Mucosa of descending colon (tissue), 3 donors: ENCODE results near the gene MRM2. TPM values are rescaled to one million over a fixed set of nuclear protein-coding genes. Genes with fewer than 3 reads are reported as not detected.

Experiments
- ATAC-seq: fragments of 200-7000 bp; cut with Tn5 transposase; one replicate; pipeline ENCODE4 v1.9.1; 2020; ENCODE audit warnings: mild to moderate bottlenecking, moderate library complexity
- DNase-seq, 3 donors: peaks; one replicate each; pipeline ENCODE4 v3.0.0-alpha.2; 2020
- H3K36me3 ChIP-seq: fragments of 200-600 bp; one replicate; pipeline ENCODE4 v1.8.0; 2021; ENCODE audit warnings: low read depth, mild to moderate bottlenecking
- H3K4me1 ChIP-seq: fragments of 200-600 bp; one replicate; pipeline ENCODE4 v1.8.0; 2021; ENCODE audit warnings: low read depth, mild to moderate bottlenecking
- H3K4me3 ChIP-seq: fragments of 200-600 bp; one replicate; pipeline ENCODE4 v1.8.0; 2021; ENCODE audit warnings: mild to moderate bottlenecking
- H3K9me3 ChIP-seq: fragments of 200-600 bp; one replicate; pipeline ENCODE4 v1.8.0; 2021; ENCODE audit warnings: mild to moderate bottlenecking
- intact Hi-C, 2 donors: fragments of 100-400 bp; cut with DNase I in 1 of 2; cut with micrococcal nuclease in 1 of 2; formaldehyde crosslinking; loops; one replicate each; pipeline versions ENCODE4 v1.11.0 to v1.11.1; 2022; cut with DNase I, micrococcal nuclease
- total RNA-seq, 3 donors: library from RNA; stranded (reverse); fragmentation: NEBNext Ultra II Directional in 2 of 3; extraction: Animal tissue kit (Norgen Biotek cat#: 25700) in 2 of 3; gene quantifications; one replicate each; pipeline versions ENCODE4 v1.2.1 to v1.2.4, GENCODE V29; 2021 to 2023
- TF ChIP-seq, protein P1 (sequence below): fragments of 200-600 bp; IDR thresholded peaks from one replicate; pipeline ENCODE4 v1.8.0; 2022; ENCODE audit warnings: antibody characterized with exemption, mild to moderate bottlenecking
- donor health status: DM: no; HTN: no; CAD: no; lungs with moderate emphysema.
- donor health status: DM: no; HTN: no; CAD: no.
- donor health status: DM: no; HTN: yes; CAD: no.

MRM2 gene
- total RNA-seq, 3 donors from 2014 or later, result 16.5 to 18.8 (median 17.2) TPM

DNA sequence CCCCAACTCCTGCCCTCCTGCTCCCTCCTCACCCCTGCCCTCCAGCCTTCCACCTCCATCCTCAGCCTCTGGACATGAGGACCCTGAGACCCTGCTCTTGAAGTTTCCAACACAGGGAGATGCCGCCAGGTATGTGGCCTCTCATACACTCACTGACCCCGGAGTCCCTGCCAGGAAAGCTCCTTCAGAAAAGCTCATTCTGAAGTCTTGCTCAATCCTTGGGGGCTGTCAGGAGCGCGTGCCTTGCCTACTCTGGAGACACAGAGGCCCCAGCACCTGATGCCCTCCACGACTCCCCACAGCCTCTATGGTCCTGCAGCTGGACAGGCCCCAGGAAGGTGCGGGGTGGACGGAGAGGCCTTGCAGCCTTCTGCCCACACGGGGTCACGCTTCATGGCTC, 11.0 kb upstream of the MRM2 start:
- DNase-seq, result no peak
- Histone ChIP-seq H3K4me1 (no peaks in the 10 kb centered on the region), H3K9me3 (no peaks in the 10 kb centered on the region), H3K36me3 (no peaks in the 10 kb centered on the region), H3K4me3 (no peak overlapping the region)
- intact Hi-C loops, result no loop called here
- no peak for ATAC-seq
- TF ChIP-seq, protein P1, sequence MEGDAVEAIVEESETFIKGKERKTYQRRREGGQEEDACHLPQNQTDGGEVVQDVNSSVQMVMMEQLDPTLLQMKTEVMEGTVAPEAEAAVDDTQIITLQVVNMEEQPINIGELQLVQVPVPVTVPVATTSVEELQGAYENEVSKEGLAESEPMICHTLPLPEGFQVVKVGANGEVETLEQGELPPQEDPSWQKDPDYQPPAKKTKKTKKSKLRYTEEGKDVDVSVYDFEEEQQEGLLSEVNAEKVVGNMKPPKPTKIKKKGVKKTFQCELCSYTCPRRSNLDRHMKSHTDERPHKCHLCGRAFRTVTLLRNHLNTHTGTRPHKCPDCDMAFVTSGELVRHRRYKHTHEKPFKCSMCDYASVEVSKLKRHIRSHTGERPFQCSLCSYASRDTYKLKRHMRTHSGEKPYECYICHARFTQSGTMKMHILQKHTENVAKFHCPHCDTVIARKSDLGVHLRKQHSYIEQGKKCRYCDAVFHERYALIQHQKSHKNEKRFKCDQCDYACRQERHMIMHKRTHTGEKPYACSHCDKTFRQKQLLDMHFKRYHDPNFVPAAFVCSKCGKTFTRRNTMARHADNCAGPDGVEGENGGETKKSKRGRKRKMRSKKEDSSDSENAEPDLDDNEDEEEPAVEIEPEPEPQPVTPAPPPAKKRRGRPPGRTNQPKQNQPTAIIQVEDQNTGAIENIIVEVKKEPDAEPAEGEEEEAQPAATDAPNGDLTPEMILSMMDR, result no peak

DNA sequence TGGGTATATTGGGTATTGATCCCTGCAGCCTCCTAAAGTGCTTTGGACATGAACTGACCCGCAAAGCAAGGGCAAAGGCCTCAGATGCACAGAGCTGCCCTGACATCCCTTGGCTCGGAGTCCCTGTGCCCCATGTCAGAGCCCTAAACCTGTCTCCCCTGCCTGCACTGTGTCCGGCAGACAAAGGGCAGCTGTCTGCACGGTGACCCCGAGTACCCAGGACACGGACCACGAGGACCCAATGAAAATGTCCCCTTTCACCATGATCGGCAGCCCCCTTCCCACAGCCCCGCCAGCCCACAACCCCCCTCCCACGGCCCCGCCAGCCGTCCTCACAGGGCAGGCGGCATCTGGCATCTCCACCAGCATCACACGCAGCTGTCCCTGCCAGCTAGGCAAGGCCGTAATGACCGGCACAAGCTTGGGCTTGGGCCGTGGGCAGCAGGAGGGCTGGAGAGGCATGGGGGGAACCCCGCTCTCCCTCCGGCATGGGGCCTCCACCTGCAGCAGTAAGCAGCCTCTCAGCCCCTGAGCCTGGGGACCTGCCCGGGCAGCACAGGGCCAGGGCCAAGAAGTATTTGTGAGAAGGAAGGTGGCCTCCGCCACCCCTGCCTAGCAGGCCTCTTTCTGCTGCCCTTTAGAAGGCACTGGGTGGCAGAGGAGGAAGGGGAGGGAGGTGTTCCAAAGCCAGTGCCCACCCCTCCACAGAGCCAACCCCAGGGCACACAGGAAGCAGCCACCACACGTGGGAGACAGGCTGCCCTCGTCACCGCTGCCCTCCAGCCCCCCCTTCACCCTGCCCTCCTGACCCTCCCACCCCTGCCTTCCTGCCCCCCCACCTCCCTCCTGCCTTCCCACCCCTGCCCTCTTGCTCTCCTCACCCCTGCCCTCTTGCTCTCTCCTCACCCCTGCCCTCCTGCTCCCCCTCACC, 10.1 kb upstream of the MRM2 start:
- no peak for DNase-seq
- Histone ChIP-seq H3K9me3 (no peaks in the 10 kb centered on the region), H3K4me1 (no peaks in the 10 kb centered on the region), H3K4me3 (no peak overlapping the region), H3K36me3 (no peaks in the 10 kb centered on the region)
- no peak for ATAC-seq
- intact Hi-C loops, result no loop called here
- TF ChIP-seq, protein P1, result no peak

DNA sequence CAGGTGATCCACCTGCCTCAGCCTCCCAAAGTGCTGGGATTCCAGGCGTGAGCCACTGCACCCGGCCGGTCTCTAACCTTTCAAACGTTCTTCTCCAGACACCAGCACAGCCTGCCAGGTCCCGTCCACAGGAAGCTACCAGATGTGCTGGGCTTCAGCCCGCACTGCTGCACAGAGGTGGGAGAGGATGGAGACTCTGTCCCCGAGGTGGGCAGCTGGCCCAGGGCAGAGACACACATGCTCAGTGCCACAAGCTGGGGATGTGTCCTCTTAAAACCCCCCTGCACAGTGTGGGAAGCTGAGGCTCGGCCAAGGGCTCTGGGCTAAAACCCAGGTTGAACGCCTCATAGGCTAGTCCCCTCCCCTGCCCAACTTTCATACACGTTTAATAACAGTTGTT, 9.4 kb upstream of the MRM2 start:
- Histone ChIP-seq H3K9me3 (no peaks in the 10 kb centered on the region), H3K4me1 (no peaks in the 10 kb centered on the region), H3K36me3 (no peaks in the 10 kb centered on the region), H3K4me3 (no peak overlapping the region)
- no peak for ATAC-seq
- DNase-seq, result no peak
- intact Hi-C loops, result no loop called here
- TF ChIP-seq, protein P1, result no peak

DNA sequence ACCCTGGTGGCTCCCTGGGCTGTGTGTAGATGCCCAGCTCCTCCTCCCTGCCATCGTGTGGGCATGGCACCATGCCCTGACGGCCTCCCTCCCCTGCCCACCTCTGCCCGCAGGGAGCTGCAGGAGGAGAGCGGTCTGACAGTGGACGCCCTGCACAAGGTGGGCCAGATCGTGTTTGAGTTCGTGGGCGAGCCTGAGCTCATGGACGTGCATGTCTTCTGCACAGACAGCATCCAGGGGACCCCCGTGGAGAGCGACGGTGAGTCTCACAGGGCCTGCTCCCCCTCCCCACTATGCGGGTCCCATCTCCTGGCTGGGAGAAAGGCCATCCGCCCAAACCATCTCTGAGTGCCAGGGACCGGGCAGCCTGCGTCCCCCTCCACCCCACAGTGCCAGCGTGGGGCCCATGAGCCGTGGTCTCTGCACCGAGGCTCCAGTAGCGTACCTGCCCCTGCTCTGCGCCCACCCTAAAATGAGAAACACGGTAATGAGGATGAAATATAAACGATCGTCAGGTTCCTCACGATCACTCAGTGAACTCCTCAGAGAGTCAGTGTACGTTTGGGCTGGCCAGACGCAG, 7.8 kb upstream of the MRM2 start:
- intact Hi-C loops, result loop anchor here in 1 of 2 donors (10.0 kb wide), 1 partner anchor 95 kb away; no protein-coding TSS in a partner anchor
- ATAC-seq (no peak), DNase-seq (no peak)
- TF ChIP-seq, protein P1, result no peak
- no peaks in the 10 kb centered on the region for H3K4me1 ChIP-seq
- no peaks in the 10 kb centered on the region for H3K36me3 ChIP-seq
- H3K9me3 ChIP-seq, result no peaks in the 10 kb centered on the region
- H3K4me3 ChIP-seq, result no peak overlapping the region

DNA sequence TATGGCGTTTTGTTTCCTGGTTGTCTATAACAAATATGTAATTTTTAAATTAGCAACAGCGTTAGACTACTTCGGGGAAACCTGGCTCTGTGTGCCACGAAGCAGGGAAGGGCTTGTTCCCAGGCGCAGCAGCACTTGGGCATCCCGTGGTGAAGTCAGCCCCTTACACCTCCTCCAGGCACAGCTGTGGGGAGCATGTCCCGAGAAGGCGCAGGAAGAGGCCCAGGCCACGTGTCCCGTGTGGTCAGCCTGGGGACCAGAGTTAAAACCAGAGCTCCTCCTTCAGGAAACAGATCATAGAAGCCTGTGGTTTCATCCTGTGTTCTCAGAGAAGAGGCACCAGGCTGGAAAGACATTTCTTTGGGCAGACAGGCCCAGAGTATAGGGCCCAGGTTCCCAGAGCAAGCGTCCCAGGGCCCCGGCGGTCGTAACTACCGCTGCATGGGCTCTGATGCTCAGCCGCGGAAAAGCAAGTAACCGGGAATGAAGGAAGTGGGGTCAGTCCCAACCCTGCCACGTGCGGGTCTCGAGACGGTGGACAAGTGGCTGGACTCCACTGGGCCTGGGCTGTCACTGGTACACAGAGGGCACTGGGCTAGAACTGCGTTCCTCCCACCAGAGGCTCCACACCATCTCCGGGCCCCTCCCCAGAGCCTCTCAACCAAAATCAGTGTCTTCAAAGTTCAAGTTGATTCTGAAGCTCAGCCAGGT, 7.1 kb upstream of the MRM2 start:
- peak in 2 of 3 donors; percentile 47 to 53 for DNase-seq
- H3K36me3 ChIP-seq, result no peaks in the 10 kb centered on the region
- intact Hi-C loops, result loop anchor here in 1 of 2 donors (10.0 kb wide), 1 partner anchor 96 kb away; no protein-coding TSS in a partner anchor

More for the DNA sequence above, 7.1 kb upstream of the MRM2 start:
- TF ChIP-seq, protein P1, result no peak
- no peaks in the 10 kb centered on the region for H3K9me3 ChIP-seq
- no peaks in the 10 kb centered on the region for H3K4me1 ChIP-seq
- H3K4me3 ChIP-seq, result no peak overlapping the region
- ATAC-seq, result peak; percentile 54
